BE2C (cell line): ENCODE results near the gene MFAP3L.

Experiments
- DNase-seq: peaks from one replicate; pipeline ENCODE4 v3.0.0-alpha.2; 2020
- H3K27me3 ChIP-seq: fragments of 250-450 bp; sonication (Bioruptor Pico); 2 replicates; pipeline ENCODE4 v1.5.1; 2020; ENCODE audit warnings: mild to moderate bottlenecking
- H3K36me3 ChIP-seq: fragments of 250-450 bp; sonication (Bioruptor Pico); 2 replicates; pipeline ENCODE4 v1.5.1; 2020; ENCODE audit warnings: mild to moderate bottlenecking
- H3K4me1 ChIP-seq: fragments of 250-450 bp; sonication (Bioruptor Pico); 2 replicates; pipeline ENCODE4 v1.5.1; 2020
- H3K4me3 ChIP-seq: 2 replicates; pipeline ENCODE4 v1.5.1; 2011; ENCODE audit warnings: low read depth, low read length
- H3K9me3 ChIP-seq: fragments of 250-450 bp; sonication (Bioruptor Pico); 2 replicates; pipeline ENCODE4 v1.5.1; 2020
- TF ChIP-seq, protein P1 (sequence below): IDR thresholded peaks from 2 replicates; pipeline ENCODE4 v1.5.1; 2012; ENCODE audit warnings: mild to moderate bottlenecking, low read depth, low read length

The MFAP3L gene

DNA sequence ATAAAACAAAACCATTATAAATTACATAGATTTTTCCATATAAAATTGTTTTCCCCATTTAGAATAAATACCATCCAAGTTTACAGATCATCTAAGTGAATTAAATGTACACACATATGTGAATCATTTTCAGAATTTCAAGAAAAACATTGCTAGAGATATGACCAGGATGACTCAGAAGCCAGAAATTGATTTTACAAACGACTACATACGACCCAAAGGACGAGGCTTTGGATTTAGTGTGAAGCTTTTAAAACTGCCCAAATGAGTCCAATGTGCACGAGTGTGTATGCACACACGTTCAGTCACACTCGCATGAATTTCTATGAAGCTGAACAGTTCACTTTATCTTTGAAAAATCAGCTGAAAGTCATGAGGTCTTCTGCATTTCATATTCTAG, 37.9 kb downstream of the MFAP3L start:
- H3K4me1 ChIP-seq = no peaks in the 10 kb centered on the region
- no peak for DNase-seq
- H3K36me3 ChIP-seq = no peaks in the 10 kb centered on the region
- no peaks in the 10 kb centered on the region for H3K9me3 ChIP-seq
- TF ChIP-seq, protein P1, sequence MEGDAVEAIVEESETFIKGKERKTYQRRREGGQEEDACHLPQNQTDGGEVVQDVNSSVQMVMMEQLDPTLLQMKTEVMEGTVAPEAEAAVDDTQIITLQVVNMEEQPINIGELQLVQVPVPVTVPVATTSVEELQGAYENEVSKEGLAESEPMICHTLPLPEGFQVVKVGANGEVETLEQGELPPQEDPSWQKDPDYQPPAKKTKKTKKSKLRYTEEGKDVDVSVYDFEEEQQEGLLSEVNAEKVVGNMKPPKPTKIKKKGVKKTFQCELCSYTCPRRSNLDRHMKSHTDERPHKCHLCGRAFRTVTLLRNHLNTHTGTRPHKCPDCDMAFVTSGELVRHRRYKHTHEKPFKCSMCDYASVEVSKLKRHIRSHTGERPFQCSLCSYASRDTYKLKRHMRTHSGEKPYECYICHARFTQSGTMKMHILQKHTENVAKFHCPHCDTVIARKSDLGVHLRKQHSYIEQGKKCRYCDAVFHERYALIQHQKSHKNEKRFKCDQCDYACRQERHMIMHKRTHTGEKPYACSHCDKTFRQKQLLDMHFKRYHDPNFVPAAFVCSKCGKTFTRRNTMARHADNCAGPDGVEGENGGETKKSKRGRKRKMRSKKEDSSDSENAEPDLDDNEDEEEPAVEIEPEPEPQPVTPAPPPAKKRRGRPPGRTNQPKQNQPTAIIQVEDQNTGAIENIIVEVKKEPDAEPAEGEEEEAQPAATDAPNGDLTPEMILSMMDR = no peak
- no peaks in the 10 kb centered on the region; the same call in 1 of the 2 replicates for H3K27me3 ChIP-seq
- no peak overlapping the region for H3K4me3 ChIP-seq

DNA sequence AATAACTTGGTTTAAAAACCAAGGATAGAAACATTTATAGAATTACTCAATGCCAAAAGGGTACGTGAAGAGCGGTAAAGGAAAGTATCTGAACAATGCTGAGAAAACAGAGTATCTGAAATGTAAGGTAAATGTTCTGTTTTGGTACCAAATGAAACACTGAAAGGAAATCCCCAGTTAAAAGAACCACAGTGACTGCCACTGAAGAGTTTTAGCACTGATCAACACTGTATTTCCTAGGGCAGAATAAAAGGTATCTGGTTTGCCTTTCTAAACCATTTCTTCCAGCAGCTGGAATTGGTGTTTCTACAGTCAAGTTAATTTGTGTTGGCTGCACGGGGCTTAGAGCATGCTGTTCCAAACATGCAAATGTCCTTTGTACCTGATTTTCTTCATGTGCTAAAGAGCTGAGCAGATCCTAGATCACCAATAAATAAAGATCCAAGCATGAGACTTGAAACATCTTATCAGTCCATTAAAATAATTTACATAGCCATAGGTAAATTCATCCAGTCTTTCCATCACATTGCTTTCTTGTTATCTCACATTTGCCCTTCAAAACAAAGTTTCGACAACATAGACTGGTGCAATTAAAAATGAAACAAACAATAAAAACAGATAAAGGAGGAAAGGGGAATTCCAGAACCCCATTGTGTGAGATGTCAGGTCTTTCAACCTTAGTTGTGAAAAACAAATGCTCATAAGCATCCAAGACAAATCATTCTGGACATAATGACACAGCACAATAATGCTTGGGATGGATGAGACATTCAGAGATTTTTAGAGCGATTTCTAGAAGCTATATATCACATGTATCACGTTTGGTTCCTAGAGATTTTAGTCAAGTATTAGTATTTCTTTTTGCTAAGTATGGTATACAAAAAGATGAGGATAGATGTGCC, 38.6 kb downstream of the MFAP3L start:
- Histone ChIP-seq H3K27me3 (no peaks in the 10 kb centered on the region; the same call in 1 of the 2 replicates), H3K4me3 (no peak overlapping the region), H3K36me3 (no peaks in the 10 kb centered on the region), H3K4me1 (no peaks in the 10 kb centered on the region), H3K9me3 (no peaks in the 10 kb centered on the region)
- no peak for DNase-seq
- TF ChIP-seq, protein P1 = no peak

DNA sequence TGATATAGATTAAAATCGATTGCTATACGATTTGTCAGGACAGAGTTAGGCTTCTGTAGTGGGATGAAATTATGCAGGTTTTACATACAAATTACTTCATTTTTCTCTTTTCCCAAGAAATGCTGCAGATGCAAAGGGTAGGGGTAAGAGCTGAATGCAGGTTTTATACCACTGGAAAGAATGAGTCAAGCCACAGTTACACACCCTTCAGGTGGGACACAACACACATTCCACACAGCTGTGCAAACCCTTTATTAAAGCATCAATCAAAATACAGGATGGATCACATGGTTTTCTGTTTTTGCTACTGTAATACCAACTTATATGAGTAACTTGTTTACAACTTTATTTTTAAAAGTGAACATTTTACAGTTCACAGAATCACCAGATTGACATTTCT, 39.8 kb downstream of the MFAP3L start:
- no peaks in the 10 kb centered on the region for H3K4me1 ChIP-seq
- no peak overlapping the region for H3K4me3 ChIP-seq
- DNase-seq = no peak
- TF ChIP-seq, protein P1 = no peak
- H3K36me3 ChIP-seq = no peaks in the 10 kb centered on the region
- no peaks in the 10 kb centered on the region; the same call in 1 of the 2 replicates for H3K27me3 ChIP-seq
- no peaks in the 10 kb centered on the region for H3K9me3 ChIP-seq

DNA sequence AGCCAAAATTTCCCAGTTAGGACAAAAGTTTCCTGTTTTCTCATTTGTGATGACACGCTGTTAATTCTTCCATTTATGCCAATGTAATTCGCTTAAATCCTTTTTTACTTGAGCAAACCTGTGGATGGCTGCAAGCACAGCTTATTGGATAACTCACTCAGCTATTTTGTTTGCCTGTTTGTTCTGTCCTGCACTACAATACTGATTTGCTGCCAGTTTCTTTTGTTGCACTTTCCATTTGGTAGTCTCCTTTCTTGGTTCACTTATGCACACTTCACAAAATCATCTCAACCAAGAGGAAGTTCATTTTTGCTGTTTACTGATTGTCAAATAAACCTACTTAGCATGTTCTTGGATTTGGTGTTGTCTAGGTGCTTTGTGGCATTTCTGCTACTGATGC, 40.3 kb downstream of the MFAP3L start:
- no peak for DNase-seq
- Histone ChIP-seq H3K4me3 (no peak overlapping the region), H3K36me3 (no peaks in the 10 kb centered on the region), H3K27me3 (no peaks in the 10 kb centered on the region; the same call in 1 of the 2 replicates), H3K4me1 (no peaks in the 10 kb centered on the region), H3K9me3 (no peaks in the 10 kb centered on the region)
- TF ChIP-seq, protein P1 = no peak

DNA sequence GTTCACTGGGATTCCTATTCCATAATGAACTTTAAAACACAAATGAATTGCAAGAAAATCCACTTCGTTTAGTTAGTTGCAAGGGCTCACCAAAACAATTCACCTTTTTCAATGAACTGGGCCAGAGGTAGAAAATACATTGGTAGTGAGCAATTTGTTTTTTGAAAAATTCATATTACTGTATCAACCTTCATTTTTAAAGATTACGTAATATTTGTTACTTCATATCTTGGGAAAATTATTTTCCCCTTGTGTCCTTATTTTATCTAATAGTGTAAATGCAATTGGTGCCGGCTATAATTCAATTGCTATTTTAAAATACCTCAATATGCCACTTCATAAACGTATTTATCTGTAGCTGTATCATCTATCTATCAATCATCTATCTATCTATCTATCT, 41.5 kb downstream of the MFAP3L start:
- Histone ChIP-seq H3K27me3 (no peaks in the 10 kb centered on the region; the same call in 1 of the 2 replicates), H3K9me3 (no peaks in the 10 kb centered on the region), H3K36me3 (no peaks in the 10 kb centered on the region), H3K4me3 (no peak overlapping the region), H3K4me1 (no peaks in the 10 kb centered on the region)
- TF ChIP-seq, protein P1 = no peak
- DNase-seq = no peak

DNA sequence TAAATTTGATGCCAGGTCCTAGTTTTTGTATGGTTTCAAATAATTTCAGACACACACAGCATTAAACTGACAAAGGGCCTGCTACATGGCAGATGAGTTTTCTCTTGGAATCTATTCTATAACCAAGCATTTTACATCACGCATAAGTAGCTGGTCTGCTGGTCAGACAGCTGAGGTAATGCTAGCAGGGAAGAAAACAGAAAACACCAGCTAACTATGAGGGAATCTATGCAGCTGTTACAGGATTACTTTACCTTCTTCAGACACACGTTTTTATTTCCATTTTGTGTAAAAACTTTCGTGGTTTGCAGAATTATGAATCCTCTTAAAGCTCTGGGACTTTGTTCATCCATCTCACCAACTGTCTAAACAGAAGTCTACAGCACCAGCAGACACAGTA, 42.0 kb downstream of the MFAP3L start:
- Histone ChIP-seq H3K4me3 (no peak overlapping the region), H3K4me1 (no peaks in the 10 kb centered on the region), H3K27me3 (no peaks in the 10 kb centered on the region; the same call in 1 of the 2 replicates), H3K9me3 (no peaks in the 10 kb centered on the region), H3K36me3 (no peaks in the 10 kb centered on the region)
- TF ChIP-seq, protein P1 = no peak
- no peak for DNase-seq
